H9 (cell line): ENCODE results near the gene TSPAN18. TPM values are rescaled to one million over a fixed set of nuclear protein-coding genes. Genes with fewer than 3 reads are reported as not detected.

ENCODE experiments used
- DNase-seq: peaks from one replicate; pipeline ENCODE4 v3.0.0-alpha.2; 2017
- H2AFZ ChIP-seq: one replicate; pipeline ENCODE4 v1.6.1; 2013; ENCODE audit warnings: mild to moderate bottlenecking, low read length, control low read depth, moderate library complexity
- H2AK5ac ChIP-seq: 2 replicates; pipeline ENCODE4 v1.6.1; 2013; ENCODE audit warnings: low read length, control low read depth, mixed read lengths; ENCODE audit not compliant: insufficient read length
- H2BK120ac ChIP-seq: one replicate; pipeline ENCODE4 v1.6.1; 2013; ENCODE audit warnings: low read depth, mild to moderate bottlenecking, low read length, control low read depth, inconsistent platforms; ENCODE audit not compliant: poor library complexity, severe bottlenecking
- H2BK12ac ChIP-seq: 2 replicates; pipeline ENCODE4 v1.6.1; 2013; ENCODE audit warnings: low read length, control low read depth, mixed read lengths, low read depth; ENCODE audit not compliant: insufficient read length
- H2BK15ac ChIP-seq: 2 replicates; pipeline ENCODE4 v1.6.1; 2013; ENCODE audit warnings: low read depth, low read length, control low read depth
- H2BK20ac ChIP-seq: one replicate; pipeline ENCODE4 v1.6.1; 2013; ENCODE audit warnings: low read depth, mild to moderate bottlenecking, low read length, control low read depth, inconsistent platforms; ENCODE audit not compliant: poor library complexity, severe bottlenecking
- H2BK5ac ChIP-seq: 2 replicates; pipeline ENCODE4 v1.6.1; 2013; ENCODE audit warnings: low read length, control low read depth, mixed read lengths; ENCODE audit not compliant: insufficient read length
- H3K14ac ChIP-seq: 2 replicates; pipeline ENCODE4 v1.6.1; 2013; ENCODE audit warnings: low read length, control low read depth; ENCODE audit not compliant: insufficient read depth
- H3K18ac ChIP-seq: 2 replicates; pipeline ENCODE4 v1.6.1; 2013; ENCODE audit warnings: low read depth, mild to moderate bottlenecking, mixed read lengths, low read length, control low read depth; ENCODE audit not compliant: insufficient read length
- H3K23ac ChIP-seq: 2 replicates; pipeline ENCODE4 v1.6.1; 2013; ENCODE audit warnings: low read length, control low read depth, mixed read lengths, low read depth; ENCODE audit not compliant: insufficient read length
- H3K23me2 ChIP-seq: 2 replicates; pipeline ENCODE4 v1.6.1; 2013; ENCODE audit warnings: low read depth, mild to moderate bottlenecking, mixed read lengths, low read length, control low read depth; ENCODE audit not compliant: insufficient read length, poor library complexity, severe bottlenecking
- H3K27ac ChIP-seq: 2 replicates; pipeline ENCODE4 v1.5.1; 2013; ENCODE audit warnings: low read length, control low read depth, mixed read lengths, low read depth; ENCODE audit not compliant: insufficient read length
- H3K27me3 ChIP-seq: 2 replicates; pipeline ENCODE4 v1.6.1; 2013; ENCODE audit warnings: low read length, control low read depth, inconsistent platforms; ENCODE audit not compliant: insufficient read depth
- H3K4ac ChIP-seq: 2 replicates; pipeline ENCODE4 v1.6.1; 2013; ENCODE audit warnings: low read depth, mild to moderate bottlenecking, control low read depth, inconsistent platforms, low read length, moderate library complexity
- H3K4me1 ChIP-seq: 2 replicates; pipeline ENCODE4 v1.6.1; 2013; ENCODE audit warnings: low read length, control low read depth, inconsistent platforms; ENCODE audit not compliant: insufficient read depth
- H3K4me2 ChIP-seq: 2 replicates; pipeline ENCODE4 v1.6.1; 2013; ENCODE audit warnings: low read length, control low read depth, mixed read lengths; ENCODE audit not compliant: insufficient read length, insufficient read depth
- H3K56ac ChIP-seq: 2 replicates; pipeline ENCODE4 v1.6.1; 2013; ENCODE audit warnings: low read depth, mild to moderate bottlenecking, mixed read lengths, low read length, control low read depth; ENCODE audit not compliant: insufficient read length
- H3K79me1 ChIP-seq: 2 replicates; pipeline ENCODE4 v1.6.1; 2013; ENCODE audit warnings: low read depth, mild to moderate bottlenecking, moderate library complexity, low read length, control low read depth, inconsistent platforms; ENCODE audit not compliant: insufficient read depth, poor library complexity, severe bottlenecking
- H3K79me2 ChIP-seq: 2 replicates; pipeline ENCODE4 v1.6.1; 2013; ENCODE audit warnings: low read length, control low read depth, inconsistent platforms; ENCODE audit not compliant: insufficient read depth
- H3K9ac ChIP-seq: 2 replicates; pipeline ENCODE4 v1.6.1; 2013; ENCODE audit warnings: low read length, control low read depth, mixed read lengths; ENCODE audit not compliant: insufficient read length; ENCODE audit errors: extremely low read depth
- H3K9me3 ChIP-seq: one replicate; pipeline ENCODE4 v1.6.1; 2013; ENCODE audit warnings: low read depth, low read length, inconsistent platforms; ENCODE audit not compliant: control insufficient read depth
- H3T11ph ChIP-seq: one replicate; pipeline ENCODE4 v1.6.1; 2013; ENCODE audit warnings: mild to moderate bottlenecking, low read length, control low read depth, inconsistent platforms
- H4K20me1 ChIP-seq: one replicate; pipeline ENCODE4 v1.6.1; 2013; ENCODE audit not compliant: control insufficient read depth, insufficient read length, insufficient read depth
- H4K5ac ChIP-seq: 2 replicates; pipeline ENCODE4 v1.6.1; 2013; ENCODE audit warnings: low read depth, mild to moderate bottlenecking, mixed read lengths, low read length, control low read depth; ENCODE audit not compliant: insufficient read length
- H4K8ac ChIP-seq: replicated peaks from 2 replicates; pipeline ENCODE4 v1.6.1; 2013; ENCODE audit warnings: low read length, control low read depth, mixed read lengths, low read depth; ENCODE audit not compliant: insufficient read length
- H4K91ac ChIP-seq: 2 replicates; pipeline ENCODE4 v1.6.1; 2013; ENCODE audit warnings: low read depth, mild to moderate bottlenecking, moderate library complexity, mixed read lengths, low read length, control low read depth; ENCODE audit not compliant: insufficient read length
- H3K27ac Mint-ChIP-seq, 3 experiments: 2 replicates in 2 of 3; 3 replicates in 1 of 3; pipeline ENCODE4 v1.8.0; 2020 to 2021; ENCODE audit warnings: mixed read lengths in 3 of 3, mild to moderate bottlenecking in 1 of 3, moderate library complexity in 1 of 3
- H3K27me3 Mint-ChIP-seq: 2 replicates; pipeline ENCODE4 v1.8.0; 2021; ENCODE audit warnings: low read depth, mild to moderate bottlenecking, moderate library complexity, mixed read lengths
- H3K36me3 Mint-ChIP-seq, 3 experiments: 2 replicates in 2 of 3; 3 replicates in 1 of 3; pipeline ENCODE4 v1.8.0; 2020 to 2021; ENCODE audit warnings: low read depth in 3 of 3, mixed read lengths in 3 of 3; ENCODE audit not compliant: insufficient read depth in 1 of 3
- H3K4me1 Mint-ChIP-seq, 2 experiments: 2 replicates each; pipeline ENCODE4 v1.8.0; 2020; ENCODE audit warnings: mixed read lengths in 2 of 2
- H3K4me3 Mint-ChIP-seq, 2 experiments: 2 replicates in 1 of 2; 3 replicates in 1 of 2; pipeline ENCODE4 v1.8.0; 2020 to 2021; ENCODE audit warnings: mild to moderate bottlenecking in 2 of 2, mixed read lengths in 2 of 2, moderate library complexity in 1 of 2
- H3K9me3 Mint-ChIP-seq, 2 experiments: 2 replicates in 1 of 2; 3 replicates in 1 of 2; pipeline ENCODE4 v1.8.0; 2020; ENCODE audit warnings: mild to moderate bottlenecking in 2 of 2, mixed read lengths in 2 of 2, moderate library complexity in 1 of 2
- CTCF ChIP-seq: fragments of 200-600 bp; sonication (generic); conservative IDR thresholded peaks from 3 replicates; pipeline ENCODE4 v1.8.0; 2021; ENCODE audit warnings: antibody characterized with exemption, mild to moderate bottlenecking
- WGBS: extraction: QIAGEN DNeasy Blood & Tissue Kit; methylation state at CpG from one replicate; pipeline ENCODE4 v1.1.7; 2013; ENCODE audit warnings: missing lambda C conversion rate, low lambda C conversion rate, mixed read lengths; ENCODE audit not compliant: insufficient read length; ENCODE audit errors: extremely low coverage; 5-methylcytosine and 5-hydroxymethylcytosine counted together
- total RNA-seq: library from RNA; stranded (reverse); gene quantifications from 2 replicates; pipeline ENCODE4 v1.2.1, GENCODE V29; 2021

Gene TSPAN18
- total RNA-seq, 1 experiment from 2014 or later: 25.3 TPM

- Histone ChIP-seq H2BK12ac (no peak overlapping the region), H3K9me3 (no peaks in the 10 kb centered on the region), H3K79me2 (no peaks in the 10 kb centered on the region), H4K91ac (no peak overlapping the region), H4K20me1 (no peaks in the 10 kb centered on the region), H3K79me1 (no peaks in the 10 kb centered on the region), H2BK5ac (no peak overlapping the region), H2BK20ac (no peak overlapping the region), H2AFZ (no peak overlapping the region), H3K27ac (no peak overlapping the region), H3K23ac (no peak overlapping the region), H2AK5ac (no peak overlapping the region), H3K56ac (no peak overlapping the region), H4K5ac (no peak overlapping the region), H2BK120ac (peak overlapping the region; percentile 27), H3K4me1 (peaks cover 11% of the 10 kb centered on the region), H4K8ac (no peak overlapping the region), H3K4ac (no peak overlapping the region), H3K23me2 (no peaks in the 10 kb centered on the region), H3K18ac (peak overlapping the region; percentile 64), H3K4me2 (no peak overlapping the region), H3K27me3 (no peaks in the 10 kb centered on the region), H3T11ph (no peak overlapping the region), H3K9ac (no peak overlapping the region), H3K14ac (peak overlapping the region; percentile 19; the same call in 1 of the 2 replicates), H2BK15ac (no peak overlapping the region)
- Mint-ChIP-seq H3K36me3 (no peaks in the 10 kb centered on the region; a peak in 1 of 7 replicates), H3K4me3 (no peak overlapping the region), H3K27me3 (no peaks in the 10 kb centered on the region; the same call in 1 of the 2 replicates), H3K4me1 (peaks cover 75 to 79% of the 10 kb centered on the region in 2 experiments), H3K9me3 (no peaks in the 10 kb centered on the region), H3K27ac (peak overlapping the region; percentile 72 to 96 (median 82))
- no peak for TF ChIP-seq CTCF
- DNase-seq: no peak
- WGBS: no CpG with 5 or more reads among the region's 6 CpGs
Observed at GRCh38 chr11:44863231-44863630, 136.5 kb downstream of the TSPAN18 start.
